Activated CD4-positive, alpha-beta T cell treated with anti-CD3 and anti-CD28 coated beads for 24 hours (primary cell): ENCODE measurements around the gene PTPN1.

Experiments used
- DNase-seq, 2 donors: peaks; one replicate each; pipeline ENCODE4 v3.0.0-alpha.2; 2020; ENCODE audit warnings: low read depth in 2 of 2

The PTPN1 gene

GRCh38 chr20:50575865-50576720 lies 65.9 kb downstream of the PTPN1 start:
- DNase-seq: peak; percentile 54 to 55

GRCh38 chr20:50577175-50578018 lies 67.2 kb downstream of the PTPN1 start:
- no peak for DNase-seq

- no peak for DNase-seq
These were observed 68.0 kb downstream of the PTPN1 start for GRCh38 chr20:50578061-50578777.

GRCh38 chr20:50578778-50579165 lies 68.6 kb downstream of the PTPN1 start:
- DNase-seq: no peak

GRCh38 chr20:50579511-50579910 lies 69.3 kb downstream of the PTPN1 start:
- DNase-seq: no peak

GRCh38 chr20:50580016-50580747 lies 70.0 kb downstream of the PTPN1 start:
- DNase-seq: peak; percentile 27 to 42

GRCh38 chr20:50580842-50581544 lies 70.8 kb downstream of the PTPN1 start:
- no peak for DNase-seq

- no peak for DNase-seq
These were observed 71.9 kb downstream of the PTPN1 start for GRCh38 chr20:50582092-50582491.

GRCh38 chr20:50582591-50583234 lies 72.5 kb downstream of the PTPN1 start:
- DNase-seq: no peak

GRCh38 chr20:50583442-50584150 lies 73.4 kb downstream of the PTPN1 start:
- DNase-seq: no peak

- DNase-seq: no peak
These were observed 74.5 kb downstream of the PTPN1 start for GRCh38 chr20:50584687-50585086.

- DNase-seq: no peak
These were observed 75.0 kb downstream of the PTPN1 start for GRCh38 chr20:50585214-50585613.

GRCh38 chr20:50585678-50586077 lies 75.5 kb downstream of the PTPN1 start:
- no peak for DNase-seq

- no peak for DNase-seq
These were observed 76.5 kb downstream of the PTPN1 start for GRCh38 chr20:50586531-50587232.

- DNase-seq: no peak
These were observed 77.2 kb downstream of the PTPN1 start for GRCh38 chr20:50587291-50587961.

- peak; percentile 69 to 73 for DNase-seq
These were observed 78.0 kb downstream of the PTPN1 start for GRCh38 chr20:50588034-50588736.

GRCh38 chr20:50589548-50590347 lies 79.6 kb downstream of the PTPN1 start:
- no peak for DNase-seq
